IMR-90 (cell line): ENCODE results near the gene MTPN. TPM values are rescaled to one million over a fixed set of nuclear protein-coding genes. Genes with fewer than 3 reads are reported as not detected.
A peak's percentile ranks its signal among the peaks of the same experiment; 100 is the strongest.

Source experiments
- ATAC-seq: fragments of 200-7000 bp; cut with Tn5 transposase; 2 replicates; pipeline ENCODE4 v1.9.1; 2020; ENCODE audit warnings: low read depth, mild to moderate bottlenecking, moderate library complexity
- Bru-seq: library from RNA; stranded (reverse); fragments of 400-500 nt; gene quantifications from one replicate; lab custom pipeline; 2021; lab: Mats Ljungman, UMichigan
- BruChase-seq, 2 experiments: library from RNA; stranded (reverse); fragments of 400-500 nt; gene quantifications; one replicate each; lab custom pipeline; 2021; lab: Mats Ljungman, UMichigan
- BruUV-seq: library from RNA; stranded (reverse); fragments of 400-500 nt; replicated peaks from 2 replicates; lab custom pipeline; 2021; lab: Mats Ljungman, UMichigan
- CTCF ChIA-PET: fragments of 300-600 bp; formaldehyde crosslinking; extraction: SDS; loops from one replicate; lab custom pipeline; 2021; ENCODE audit warnings: antibody characterized with exemption; lab: Yijun Ruan, JAX
- POLR2A ChIA-PET: fragments of 300-600 bp; sonication (Branson Sonifier 250); formaldehyde crosslinking; loops from one replicate; lab custom pipeline; 2022; ENCODE audit warnings: antibody characterized with exemption; ENCODE audit not compliant: unreplicated experiment; lab: Charles Lee
- DNase-seq: peaks from one replicate; pipeline ENCODE4 v3.0.0; 2013
- H2AFZ ChIP-seq: replicated peaks from 2 replicates; pipeline ENCODE3; 2013; ENCODE audit warnings: low read length, mild to moderate bottlenecking; ENCODE audit not compliant: poor library complexity
- H2AK5ac ChIP-seq: 2 replicates; pipeline ENCODE4 v1.6.1; 2013; ENCODE audit warnings: low read depth, low read length, inconsistent platforms
- H2AK9ac ChIP-seq: replicated peaks from 2 replicates; pipeline ENCODE3; 2013; ENCODE audit warnings: mild to moderate bottlenecking, low read depth, low read length, moderate library complexity; ENCODE audit not compliant: poor library complexity
- H2BK120ac ChIP-seq: 2 replicates; pipeline ENCODE4 v1.6.1; 2013; ENCODE audit warnings: low read depth, low read length, inconsistent platforms
- H2BK15ac ChIP-seq: 3 replicates; pipeline ENCODE4 v1.6.1; 2013; ENCODE audit warnings: low read depth, low read length, inconsistent platforms
- H2BK20ac ChIP-seq: 2 replicates; pipeline ENCODE4 v1.6.1; 2013; ENCODE audit warnings: low read depth, mild to moderate bottlenecking, inconsistent platforms, low read length, moderate library complexity
- H2BK5ac ChIP-seq: 2 replicates; pipeline ENCODE4 v1.6.1; 2013; ENCODE audit warnings: mild to moderate bottlenecking, low read depth, low read length, inconsistent platforms; ENCODE audit not compliant: poor library complexity, severe bottlenecking
- H3K14ac ChIP-seq: replicated peaks from 2 replicates; pipeline ENCODE4 v1.6.1; 2013; ENCODE audit warnings: low read depth, low read length, inconsistent platforms
- H3K18ac ChIP-seq: 2 replicates; pipeline ENCODE4 v1.6.1; 2013; ENCODE audit warnings: low read depth, low read length, control low read depth
- H3K23ac ChIP-seq: 2 replicates; pipeline ENCODE4 v1.6.1; 2013; ENCODE audit warnings: low read depth, low read length, inconsistent platforms
- H3K27ac ChIP-seq: 2 replicates; pipeline ENCODE4 v1.5.1; 2013; ENCODE audit warnings: mild to moderate bottlenecking, control low read depth, low read length; ENCODE audit not compliant: insufficient read depth
- H3K27me3 ChIP-seq: 2 replicates; pipeline ENCODE4 v1.6.1; 2013; ENCODE audit warnings: low read length; ENCODE audit not compliant: control insufficient read depth, insufficient read depth
- H3K36me3 ChIP-seq: 2 replicates; pipeline ENCODE4 v1.6.1; 2013; ENCODE audit warnings: low read length, mixed read lengths; ENCODE audit not compliant: control insufficient read depth, insufficient read depth
- H3K4ac ChIP-seq: 2 replicates; pipeline ENCODE4 v1.6.1; 2013; ENCODE audit warnings: low read depth, low read length, inconsistent platforms
- H3K4me1 ChIP-seq: 2 replicates; pipeline ENCODE4 v1.6.1; 2013; ENCODE audit warnings: low read length, mixed read lengths; ENCODE audit not compliant: control insufficient read depth, insufficient read depth
- H3K4me2 ChIP-seq: 2 replicates; pipeline ENCODE4 v1.6.1; 2013; ENCODE audit warnings: low read depth, mild to moderate bottlenecking, control low read depth, low read length, moderate library complexity
- H3K4me3 ChIP-seq: 2 replicates; pipeline ENCODE4 v1.5.1; 2013; ENCODE audit warnings: low read depth, mild to moderate bottlenecking, control low read depth, low read length, moderate library complexity; ENCODE audit not compliant: insufficient read depth
- H3K56ac ChIP-seq: 2 replicates; pipeline ENCODE4 v1.6.1; 2013; ENCODE audit warnings: low read length, inconsistent platforms; ENCODE audit not compliant: insufficient read depth; ENCODE audit errors: extremely low read depth
- H3K79me1 ChIP-seq, 2 experiments: 2 replicates each; pipeline ENCODE4 v1.6.1; 2013; ENCODE audit warnings: low read length in 2 of 2, inconsistent platforms in 1 of 2, low read depth in 1 of 2
- H3K9ac ChIP-seq: 2 replicates; pipeline ENCODE4 v1.6.1; 2013; ENCODE audit warnings: low read depth, low read length, control low read depth
- H3K9me1 ChIP-seq: 2 replicates; pipeline ENCODE4 v1.6.1; 2013; ENCODE audit warnings: low read length, inconsistent platforms; ENCODE audit not compliant: insufficient read depth
- H3K9me3 ChIP-seq: 2 replicates; pipeline ENCODE4 v1.6.1; 2013; ENCODE audit warnings: low read length; ENCODE audit not compliant: control insufficient read depth, insufficient read depth
- H4K20me1 ChIP-seq: 2 replicates; pipeline ENCODE4 v1.6.1; 2013; ENCODE audit warnings: low read length, inconsistent platforms; ENCODE audit not compliant: insufficient read depth
- H4K5ac ChIP-seq: 2 replicates; pipeline ENCODE4 v1.6.1; 2013; ENCODE audit warnings: mild to moderate bottlenecking, low read depth, low read length, control low read depth
- H4K8ac ChIP-seq, 2 experiments: 2 replicates each; pipeline ENCODE4 v1.6.1; 2013; ENCODE audit warnings: low read depth in 2 of 2, low read length in 2 of 2, control low read depth in 1 of 2, inconsistent platforms in 1 of 2
- H4K91ac ChIP-seq: 2 replicates; pipeline ENCODE4 v1.6.1; 2013; ENCODE audit warnings: low read depth, low read length, inconsistent platforms; ENCODE audit not compliant: insufficient read depth
- MAFK ChIP-seq: IDR thresholded peaks from 2 replicates; pipeline ENCODE4 v1.6.1; 2012; ENCODE audit warnings: low read depth, low read length, improper control_type of control experiment
- MAZ ChIP-seq: IDR thresholded peaks from 2 replicates; pipeline ENCODE4 v1.6.1; 2012; ENCODE audit warnings: low read depth, mild to moderate bottlenecking, low read length, improper control_type of control experiment, moderate library complexity, borderline replicate concordance
- MXI1 ChIP-seq: IDR thresholded peaks from 2 replicates; pipeline ENCODE4 v1.6.1; 2012; ENCODE audit warnings: low read depth, mild to moderate bottlenecking, low read length, moderate library complexity, borderline replicate concordance
- POLR2A ChIP-seq: IDR thresholded peaks from 2 replicates; pipeline ENCODE4 v1.6.1; 2012; ENCODE audit warnings: mild to moderate bottlenecking, low read depth, low read length
- WGBS, 2 experiments: methylation state at CpG; one replicate each; pipeline versions ENCODE4 v1.1.5 to v1.1.7; 2013; ENCODE audit warnings: missing lambda C conversion rate in 2 of 2; ENCODE audit not compliant: insufficient read length in 1 of 2; ENCODE audit errors: extremely low coverage in 2 of 2; 5-methylcytosine and 5-hydroxymethylcytosine counted together
- dilution Hi-C: fragments of 300-500 bp; cut with HindIII; formaldehyde crosslinking; loops from one replicate; pipeline ENCODE4 v1.14.3; 2018; ENCODE audit warnings: low sequenced_read_pairs; ENCODE audit not compliant: unreplicated experiment
- in situ Hi-C: fragments of 300-500 bp; cut with MboI; formaldehyde crosslinking; loops from 3 replicates; pipeline ENCODE4 v1.14.3; 2019; ENCODE audit warnings: low sequenced_read_pairs, inconsistent platforms, mixed read lengths
- intact Hi-C: fragments of 100-400 bp; cut with micrococcal nuclease; formaldehyde crosslinking; loops from 2 replicates; pipeline ENCODE4 v1.10.0; 2022
- long read RNA-seq: library from polyadenylated mRNA; unstranded; transcript quantifications from one replicate; pipeline ENCODE4 v2.0.0, GENCODE V29; 2021; ENCODE audit not compliant: unreplicated experiment
- polyA plus RNA-seq, 3 experiments: library from polyadenylated mRNA; depleted of rRNA; stranded (reverse); fragments of >200 nt; gene quantifications; 2 replicates each; pipeline ENCODE4 v1.2.3, GENCODE V29; 2012; ENCODE audit warnings: low replicate concordance in 1 of 3
- total RNA-seq: library from RNA; depleted of rRNA; stranded (reverse); fragments of >200 nt; gene quantifications from 2 replicates; pipeline ENCODE4 v1.2.3, GENCODE V29; 2012; rRNA removed

The MTPN gene
- total RNA-seq = 58.8 and 107 TPM in 2 replicates
- polyA plus RNA-seq (2012; rRNA removed) = 89.6 and 94.4 TPM in 2 replicates
- 13.3 and 19.2 TPM in 2 replicates for polyA plus RNA-seq (2012; cell fraction: cytosol; rRNA removed)
- polyA plus RNA-seq (2012; cell fraction: nucleus; rRNA removed; ENCODE audit: low replicate concordance) = 2.9 and 20.3 TPM in 2 replicates
- percentile 91 among the genes with signal in this experiment for Bru-seq, nascent RNA
- percentile 92 among the genes with signal in this experiment for BruChase-seq, experiment 1, labeled RNA remaining after a 6-hour chase
- BruChase-seq, experiment 2, labeled RNA remaining after a 2-hour chase = percentile 84 among the genes with signal in this experiment
- long read RNA-seq, transcript MTPN-201 (4 exons, 3,738 nt) = major isoform, 64 of 80 reads
- long read RNA-seq, partial matches to known transcripts = 1 of 80 reads
- long read RNA-seq, other reads (novel, unspliced or antisense) = 15 of 80 reads

DNA sequence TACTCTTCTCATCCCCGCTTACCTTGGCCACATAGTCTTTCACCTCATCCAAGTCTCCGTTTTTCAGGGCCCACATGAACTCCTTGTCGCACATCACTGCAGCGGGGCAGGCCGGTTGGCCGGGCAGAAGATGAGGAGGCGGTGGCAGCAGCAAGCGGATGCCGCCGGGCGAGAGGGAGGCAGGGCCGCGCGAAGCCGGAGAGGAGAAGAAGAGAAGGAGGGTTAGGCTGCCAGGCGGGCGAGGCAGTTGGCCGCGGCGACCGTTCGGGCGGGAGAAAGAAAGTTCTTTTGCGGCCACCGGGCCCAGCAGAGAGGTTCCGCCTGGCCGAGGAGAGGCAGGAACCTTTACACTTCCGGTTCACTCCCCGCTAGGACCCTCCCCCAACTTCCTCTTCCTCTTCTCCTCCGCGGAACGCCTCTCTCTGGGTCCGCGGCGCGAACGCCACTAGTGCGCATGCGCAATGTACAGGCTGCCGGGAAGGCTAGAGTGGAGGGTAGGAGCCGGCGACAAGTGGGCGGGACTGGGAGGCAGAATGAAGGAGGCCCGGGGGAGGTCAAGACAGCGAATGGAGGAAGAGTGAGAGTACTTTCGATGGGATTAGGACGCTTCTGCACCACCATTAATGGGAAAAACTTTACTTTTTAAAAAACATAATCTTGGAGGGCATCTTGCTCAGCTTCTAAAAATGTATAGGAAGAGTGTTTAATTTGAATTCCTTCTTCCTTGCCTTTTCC lies at the start of gene MTPN:
TSS of gene MTPN (minus strand) at position 353 of the 735 bp plus-strand sequence. CDS start at position 94, 259 bp downstream.
- Histone ChIP-seq H3K9me1 (no peaks in the 10 kb centered on the region), H4K8ac (peak within 1 kb of the TSS; percentile 83 to 96), H3K4ac (peak within 1 kb of the TSS; percentile 96), H3K27me3 (no peaks in the 10 kb centered on the region), H2BK5ac (peak within 1 kb of the TSS; percentile 69), H2AK9ac (peak within 1 kb of the TSS; percentile 96), H3K4me3 (peak within 1 kb of the TSS; percentile 88), H3K9me3 (no peaks in the 10 kb centered on the region), H2BK20ac (no peak within 1 kb of the TSS), H3K4me2 (peak within 1 kb of the TSS; percentile 97), H3K79me1 (peaks cover 0 to 25% of the 10 kb centered on the region in 2 experiments; a peak in 2 of 4 replicates), H2BK15ac (no peak within 1 kb of the TSS), H3K36me3 (peaks cover 2% of the 10 kb centered on the region; the same call in 1 of the 2 replicates), H3K14ac (peak within 1 kb of the TSS; percentile 81), H3K27ac (peak within 1 kb of the TSS; percentile 83), H3K4me1 (peaks cover 3% of the 10 kb centered on the region; the same call in 1 of the 2 replicates), H3K18ac (peak within 1 kb of the TSS; percentile 15), H4K91ac (peak within 1 kb of the TSS; percentile 84), H2AFZ (peak within 1 kb of the TSS; percentile 97), H3K23ac (peak within 1 kb of the TSS; percentile 72; the same call in 1 of the 2 replicates), H2BK120ac (peak within 1 kb of the TSS; percentile 55; the same call in 1 of the 2 replicates), H4K20me1 (peaks cover 29% of the 10 kb centered on the region; the same call in 1 of the 2 replicates), H4K5ac (peak within 1 kb of the TSS; percentile 87), H2AK5ac (peak within 1 kb of the TSS; percentile 79), H3K9ac (peak within 1 kb of the TSS; percentile 87), H3K56ac (peak within 1 kb of the TSS; percentile 60)
- dilution Hi-C loops (no loop called here), intact Hi-C loops (loop anchor here (10.0 kb wide), 1 partner anchor 302 kb away; no protein-coding TSS in a partner anchor), in situ Hi-C loops (no loop called here)
- 0% methylated on average over 5 of the region's 47 CpGs; no CpG with 5 or more reads in 1 of the 2 experiments for WGBS, 2 experiments
- CTCF ChIA-PET = interaction anchor here (0.6 kb wide), 2 partner anchors 313 to 939 kb away, joined by 3 to 4 read pairs; no protein-coding TSS in a partner anchor
- peak; percentile 64; the same call in 1 of the 2 replicates for TF ChIP-seq POLR2A
- no peak for TF ChIP-seq MAFK
- 0 out of 2 replicates have a peak, but pooled peaks have one; percentile 15 for TF ChIP-seq MXI1
- TF ChIP-seq MAZ = 0 out of 2 replicates have a peak, but pooled peaks have one; percentile 31
- BruUV-seq = no TSS peak
- ATAC-seq = peak; percentile 98
- peak; percentile 92 for DNase-seq
- POLR2A ChIA-PET = no interaction called here
